NAMALWA (cell line): Measurements from ENCODE around the gene CEP41.
A peak's percentile ranks its signal among the peaks of the same experiment; 100 is the strongest.

Experiments used
- DNase-seq: peaks from one replicate; pipeline ENCODE4 v3.0.0-alpha.2; 2015; ENCODE audit warnings: low spot score

The CEP41 gene

GRCh38 chr7:130440527-130441365 is at the start of gene CEP41:
TSS of gene CEP41 (minus strand) at chr7:130441016. CDS start at chr7:130440966, 50 bp downstream.
- peak; percentile 100 for DNase-seq

- DNase-seq = no peak
These were observed 49.5 kb upstream of the CEP41 start for GRCh38 chr7:130490311-130490791.

- DNase-seq = no peak
These were observed 48.5 kb upstream of the CEP41 start for GRCh38 chr7:130489140-130489983.

GRCh38 chr7:130488392-130489139 is 47.8 kb upstream of the CEP41 start:
- no peak for DNase-seq

GRCh38 chr7:130486954-130487436 is 46.2 kb upstream of the CEP41 start:
- no peak for DNase-seq

GRCh38 chr7:130486114-130486953 is 45.5 kb upstream of the CEP41 start:
- peak; percentile 28 for DNase-seq

GRCh38 chr7:130485734-130486113 is 44.9 kb upstream of the CEP41 start:
- DNase-seq = no peak

GRCh38 chr7:130483031-130483430 is 42.2 kb upstream of the CEP41 start:
- DNase-seq = no peak

- no peak for DNase-seq
These were observed 41.1 kb upstream of the CEP41 start for GRCh38 chr7:130481898-130482297.

GRCh38 chr7:130479716-130480400 is 39.0 kb upstream of the CEP41 start:
- DNase-seq = no peak

GRCh38 chr7:130478991-130479390 is 38.2 kb upstream of the CEP41 start:
- DNase-seq = no peak

GRCh38 chr7:130476297-130477150 is 35.7 kb upstream of the CEP41 start:
- DNase-seq = no peak

- DNase-seq = no peak
These were observed 35.0 kb upstream of the CEP41 start for GRCh38 chr7:130475776-130476175.

GRCh38 chr7:130473876-130474275 is 33.1 kb upstream of the CEP41 start:
- no peak for DNase-seq

GRCh38 chr7:130473289-130473688 is 32.5 kb upstream of the CEP41 start:
- peak; percentile 15 for DNase-seq

GRCh38 chr7:130471974-130472373 is 31.2 kb upstream of the CEP41 start:
- DNase-seq = no peak

- DNase-seq = no peak
These were observed 27.8 kb upstream of the CEP41 start for GRCh38 chr7:130468612-130469011.

- no peak for DNase-seq
These were observed 23.0 kb upstream of the CEP41 start for GRCh38 chr7:130463553-130464434.

- DNase-seq = no peak
These were observed 20.5 kb upstream of the CEP41 start for GRCh38 chr7:130461272-130461671.
